Measurements from ENCODE around the gene EEIG1.
A peak's percentile ranks its signal among the peaks of the same experiment; 100 is the strongest.

Gene EEIG1

DNA sequence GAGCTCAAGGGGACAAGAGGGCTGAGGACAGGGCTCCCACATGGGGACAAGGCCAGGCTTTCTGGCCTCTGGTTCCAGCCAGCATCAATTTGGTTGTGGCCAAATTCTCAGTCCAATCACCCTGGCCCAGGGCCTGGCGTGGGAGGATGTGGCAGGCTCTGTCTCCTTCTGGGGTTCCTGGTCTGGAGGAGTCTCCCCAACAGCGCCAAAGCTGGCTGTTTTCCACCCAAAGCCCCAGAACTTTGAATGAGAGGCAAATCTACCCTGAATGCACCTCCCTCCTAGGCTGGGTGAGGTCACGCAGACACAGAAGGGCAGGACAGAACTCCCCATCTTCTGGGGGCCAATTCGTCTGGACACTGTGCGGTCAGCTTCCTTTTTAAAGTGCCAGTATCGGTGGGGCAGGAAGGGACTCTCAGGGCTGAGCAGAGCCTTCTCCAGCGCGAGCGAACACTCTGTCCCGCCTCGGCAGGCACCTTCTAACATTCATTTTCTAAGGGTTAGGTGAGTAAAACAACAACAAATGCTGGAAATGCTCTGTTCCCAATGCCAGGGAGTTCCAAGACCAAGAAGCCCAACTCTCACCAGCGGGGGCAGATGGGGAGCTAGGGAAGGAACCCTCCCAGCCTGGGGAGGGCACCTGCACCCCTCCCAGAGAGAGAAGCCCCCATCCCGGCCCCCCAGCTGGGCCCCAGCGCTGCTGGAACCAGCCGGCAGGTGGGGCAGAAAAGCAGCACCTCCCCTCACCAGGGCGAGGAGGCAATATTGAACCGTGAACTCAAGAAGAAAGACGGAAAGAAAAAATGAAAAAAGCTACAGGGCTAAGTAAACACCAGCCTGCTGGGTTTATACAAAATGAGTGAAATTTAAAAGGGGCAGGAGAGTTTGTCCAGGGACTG is 39.5 kb downstream of the EEIG1 start:
- no peak overlapping the region for H3K27ac ChIP-seq
- TF ChIP-seq, protein P1, sequence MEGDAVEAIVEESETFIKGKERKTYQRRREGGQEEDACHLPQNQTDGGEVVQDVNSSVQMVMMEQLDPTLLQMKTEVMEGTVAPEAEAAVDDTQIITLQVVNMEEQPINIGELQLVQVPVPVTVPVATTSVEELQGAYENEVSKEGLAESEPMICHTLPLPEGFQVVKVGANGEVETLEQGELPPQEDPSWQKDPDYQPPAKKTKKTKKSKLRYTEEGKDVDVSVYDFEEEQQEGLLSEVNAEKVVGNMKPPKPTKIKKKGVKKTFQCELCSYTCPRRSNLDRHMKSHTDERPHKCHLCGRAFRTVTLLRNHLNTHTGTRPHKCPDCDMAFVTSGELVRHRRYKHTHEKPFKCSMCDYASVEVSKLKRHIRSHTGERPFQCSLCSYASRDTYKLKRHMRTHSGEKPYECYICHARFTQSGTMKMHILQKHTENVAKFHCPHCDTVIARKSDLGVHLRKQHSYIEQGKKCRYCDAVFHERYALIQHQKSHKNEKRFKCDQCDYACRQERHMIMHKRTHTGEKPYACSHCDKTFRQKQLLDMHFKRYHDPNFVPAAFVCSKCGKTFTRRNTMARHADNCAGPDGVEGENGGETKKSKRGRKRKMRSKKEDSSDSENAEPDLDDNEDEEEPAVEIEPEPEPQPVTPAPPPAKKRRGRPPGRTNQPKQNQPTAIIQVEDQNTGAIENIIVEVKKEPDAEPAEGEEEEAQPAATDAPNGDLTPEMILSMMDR (conservative IDR thresholded peaks at IDR 0.05): no peak

DNA sequence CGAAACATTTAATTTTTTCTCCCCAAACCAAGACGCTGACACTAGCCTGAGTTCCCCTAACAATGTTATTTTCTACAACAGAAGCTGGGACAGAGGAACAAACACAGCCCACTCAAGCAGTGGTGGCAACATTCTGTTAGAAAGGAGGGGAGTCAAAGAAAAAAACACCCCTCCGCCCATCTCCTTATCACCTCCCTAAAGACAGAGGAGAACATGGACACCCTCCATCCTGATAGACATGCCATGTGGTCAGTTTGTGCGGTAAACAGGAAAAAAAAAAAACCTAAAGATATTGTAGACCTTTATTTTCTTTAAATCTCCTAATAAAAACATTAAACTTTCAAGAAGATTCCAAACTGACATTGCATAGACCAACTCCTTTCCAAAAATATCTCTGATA is 40.2 kb downstream of the EEIG1 start:
- H3K27ac ChIP-seq: no peak overlapping the region
- TF ChIP-seq, protein P1 (conservative IDR thresholded peaks at IDR 0.05): no peak

DNA sequence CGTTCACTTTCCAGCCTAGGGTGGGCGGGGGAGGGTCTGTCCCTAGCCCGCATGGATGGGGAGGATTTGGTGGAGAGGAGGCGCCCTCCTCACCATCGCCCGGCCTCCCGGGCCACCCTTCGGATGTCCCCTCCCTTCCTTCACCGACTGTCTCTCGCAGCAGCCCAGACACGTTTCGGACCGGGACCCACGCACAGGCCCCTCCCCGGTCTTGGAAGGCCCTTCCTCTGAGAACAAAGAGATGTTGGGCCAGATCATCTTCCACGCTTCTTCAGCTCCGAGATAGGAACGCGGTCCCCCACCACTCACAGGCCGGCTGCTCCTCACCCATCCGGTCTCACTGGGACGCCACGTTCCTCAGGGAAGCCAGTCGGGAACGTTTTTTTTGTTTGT is 42.5 kb downstream of the EEIG1 start:
- H3K27ac ChIP-seq: peak overlapping the region; percentile 78
- TF ChIP-seq, protein P1 (conservative IDR thresholded peaks at IDR 0.05): no peak

DNA sequence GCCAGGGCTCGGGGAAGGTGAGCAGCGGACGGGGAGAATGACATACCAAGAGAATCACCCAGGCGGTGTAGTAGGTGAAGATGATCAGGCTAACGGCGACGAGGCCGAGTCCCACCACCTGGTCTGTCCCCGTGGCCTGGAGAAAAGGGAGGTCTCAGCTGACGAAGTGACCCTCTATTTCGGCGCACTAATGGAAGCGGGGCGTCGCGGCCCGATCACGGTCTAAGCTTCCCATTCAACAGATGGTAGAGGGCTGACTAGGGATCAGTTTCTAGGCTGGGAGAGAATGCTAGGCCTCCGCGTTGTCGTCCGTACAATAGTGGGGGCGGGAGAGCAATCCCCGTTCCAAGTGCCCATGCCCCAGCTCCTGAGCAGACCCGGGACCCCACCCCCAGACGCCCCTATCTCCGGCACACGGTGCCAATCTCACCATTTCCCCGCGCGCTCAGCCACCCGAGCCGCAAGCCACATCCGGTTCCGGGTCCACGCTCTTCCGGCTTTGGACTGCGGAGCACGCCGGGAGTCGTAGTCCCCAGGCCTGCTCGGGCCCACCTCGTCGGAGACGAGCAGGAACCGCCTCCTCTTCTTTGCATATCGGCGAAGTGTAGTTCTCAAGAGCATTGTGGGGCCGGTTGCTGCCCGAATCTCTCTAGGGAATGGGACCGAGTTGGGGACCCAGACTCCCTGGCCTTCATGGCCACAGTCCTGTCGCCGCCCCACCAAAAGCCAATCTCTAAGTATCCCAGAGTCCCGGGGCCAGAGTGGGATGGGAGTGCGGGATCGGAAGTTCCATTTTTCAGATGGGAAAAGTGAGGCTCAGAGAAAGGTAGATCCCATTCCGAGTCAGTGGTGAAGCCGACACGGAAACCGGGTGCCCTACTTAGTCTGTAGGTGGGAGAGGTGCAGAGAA is 43.1 kb downstream of the EEIG1 start, which contains the start of gene DPM2:
DPM2 (minus strand) TSS at position 467 of the 910 bp plus-strand sequence; CDS start at position 433, 34 bp downstream.
- TF ChIP-seq, protein P1 (conservative IDR thresholded peaks at IDR 0.05): no peak

DNA sequence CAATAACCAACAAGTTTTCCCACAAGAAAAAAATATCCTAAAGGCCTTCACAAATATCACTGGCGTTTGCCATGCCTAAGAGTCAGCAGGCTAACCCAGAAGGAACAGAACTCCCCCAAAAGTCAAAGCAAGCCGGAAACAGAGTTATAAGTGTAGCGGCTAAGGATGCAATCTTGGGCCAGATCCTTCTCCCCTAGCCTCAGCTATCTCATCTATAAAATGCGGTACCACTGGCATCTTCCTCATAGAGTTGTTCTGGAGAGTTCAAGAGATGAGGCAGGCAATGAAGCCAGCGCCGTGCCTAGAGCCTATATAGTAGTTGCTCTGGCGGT is 43.8 kb downstream of the EEIG1 start:
- H3K27ac ChIP-seq: peak overlapping the region; percentile 78

More for the DNA sequence above, 43.1 kb downstream of the EEIG1 start, which contains the start of gene DPM2:
- peak within 1 kb of the TSS; percentile 78 for H3K27ac ChIP-seq

DNA sequence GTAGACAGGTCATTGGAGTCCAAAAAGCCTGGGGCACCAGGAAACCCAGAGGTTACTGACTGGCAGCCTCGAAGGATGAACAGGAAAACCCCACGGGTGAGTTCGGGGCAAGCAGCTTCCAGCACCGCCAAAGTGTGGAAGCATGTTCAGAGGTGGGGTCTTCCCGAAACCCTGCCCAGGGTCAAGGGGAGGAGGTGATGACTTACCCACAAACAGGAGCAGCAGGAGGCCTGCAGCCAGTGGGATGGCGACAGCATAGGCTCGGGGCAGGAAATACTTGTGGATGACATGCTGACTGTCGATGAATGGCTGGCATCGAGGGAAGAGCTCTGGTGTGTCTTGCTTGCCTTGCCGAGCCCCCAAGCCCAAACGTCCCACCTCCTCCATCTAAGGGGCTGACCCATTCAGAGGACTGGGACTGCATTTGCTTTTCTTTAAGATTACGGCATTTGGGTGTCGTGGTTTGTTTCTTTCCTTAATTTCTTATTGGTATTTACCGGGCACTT is 44.4 kb downstream of the EEIG1 start:
- TF ChIP-seq, protein P1 (conservative IDR thresholded peaks at IDR 0.05): no peak
- H3K27ac ChIP-seq: peak overlapping the region; percentile 78; the same call in 1 of the 2 replicates

More for the DNA sequence above, 43.8 kb downstream of the EEIG1 start:
- TF ChIP-seq, protein P1 (conservative IDR thresholded peaks at IDR 0.05): no peak

DNA sequence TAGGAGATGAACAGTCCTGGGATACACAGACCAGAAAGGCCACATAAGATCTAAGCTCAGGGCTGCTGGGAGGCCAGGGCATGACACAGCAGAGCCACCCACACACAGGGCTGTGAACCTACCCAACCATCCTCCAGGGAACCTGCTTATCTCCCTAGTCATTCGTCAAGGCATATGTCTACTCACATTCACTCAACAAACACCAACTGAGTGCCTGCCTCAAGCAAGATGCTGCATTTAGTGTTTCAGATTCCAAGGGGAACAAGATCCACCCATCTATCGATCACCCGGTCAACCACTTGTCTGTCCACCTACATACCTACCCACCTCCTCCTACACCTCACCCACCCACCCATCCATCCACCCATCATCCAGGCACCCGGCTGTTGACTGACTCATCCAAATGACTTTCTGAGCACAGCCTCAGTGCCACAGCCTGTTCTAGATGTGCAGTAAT is 45.0 kb downstream of the EEIG1 start:
- TF ChIP-seq, protein P1 (conservative IDR thresholded peaks at IDR 0.05): no peak

More for the DNA sequence above, 45.0 kb downstream of the EEIG1 start:
- H3K27ac ChIP-seq: no peak overlapping the region
